ENCODE results near the gene LRRC66. TPM values are rescaled to one million over a fixed set of nuclear protein-coding genes. Genes with fewer than 3 reads are reported as not detected.
A peak's percentile ranks its signal among the peaks of the same experiment; 100 is the strongest.

The LRRC66 gene
- total RNA-seq, 4 donors from 2014 or later: 4.6 to 9.2 (median 7.1) TPM

DNA sequence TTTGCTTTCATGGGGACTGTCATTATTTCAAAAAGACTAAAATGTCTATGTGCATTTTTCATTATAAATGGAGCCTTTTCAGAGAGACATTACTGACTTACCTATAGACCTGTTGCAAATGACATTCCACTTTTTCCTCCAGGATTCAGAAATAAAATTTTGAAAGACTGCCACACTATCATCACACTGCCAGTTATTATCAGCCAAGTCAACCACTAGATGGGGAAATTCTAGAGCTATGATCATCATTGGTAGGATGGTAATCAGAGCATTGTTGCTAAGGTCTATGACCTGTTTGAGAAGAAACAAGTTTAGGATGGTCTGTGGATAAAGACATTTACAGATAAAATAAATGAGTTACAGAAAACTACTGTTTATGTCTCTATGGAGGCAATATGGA lies 22.5 kb downstream of the LRRC66 start:
- Histone ChIP-seq H3K9me3 (no peaks in the 10 kb centered on the region), H3K27me3 (no peaks in the 10 kb centered on the region), H3K36me3 (no peaks in the 10 kb centered on the region), H3K4me3 (no peak overlapping the region), H3K27ac (no peak overlapping the region), H3K4me1 (no peaks in the 10 kb centered on the region)
- in situ Hi-C loops (cut with MboI; ENCODE audit: low pct_ligation_motif_present in 1 of 4, low pct_unique_long_range_greater_than_20kb in 1 of 4, low sequenced_read_pairs in 3 of 4): no loop called here
- intact Hi-C loops (cut with DNase I; ENCODE audit: low total_unique reads): no loop called here
- TF ChIP-seq POLR2A (IDR thresholded peaks at IDR 0.05) (no peak), EP300 (IDR thresholded peaks at IDR 0.05; ENCODE audit: low read depth) (no peak), POLR2AphosphoS5 (IDR thresholded peaks at IDR 0.05) (no peak)
- TF ChIP-seq, protein P1, sequence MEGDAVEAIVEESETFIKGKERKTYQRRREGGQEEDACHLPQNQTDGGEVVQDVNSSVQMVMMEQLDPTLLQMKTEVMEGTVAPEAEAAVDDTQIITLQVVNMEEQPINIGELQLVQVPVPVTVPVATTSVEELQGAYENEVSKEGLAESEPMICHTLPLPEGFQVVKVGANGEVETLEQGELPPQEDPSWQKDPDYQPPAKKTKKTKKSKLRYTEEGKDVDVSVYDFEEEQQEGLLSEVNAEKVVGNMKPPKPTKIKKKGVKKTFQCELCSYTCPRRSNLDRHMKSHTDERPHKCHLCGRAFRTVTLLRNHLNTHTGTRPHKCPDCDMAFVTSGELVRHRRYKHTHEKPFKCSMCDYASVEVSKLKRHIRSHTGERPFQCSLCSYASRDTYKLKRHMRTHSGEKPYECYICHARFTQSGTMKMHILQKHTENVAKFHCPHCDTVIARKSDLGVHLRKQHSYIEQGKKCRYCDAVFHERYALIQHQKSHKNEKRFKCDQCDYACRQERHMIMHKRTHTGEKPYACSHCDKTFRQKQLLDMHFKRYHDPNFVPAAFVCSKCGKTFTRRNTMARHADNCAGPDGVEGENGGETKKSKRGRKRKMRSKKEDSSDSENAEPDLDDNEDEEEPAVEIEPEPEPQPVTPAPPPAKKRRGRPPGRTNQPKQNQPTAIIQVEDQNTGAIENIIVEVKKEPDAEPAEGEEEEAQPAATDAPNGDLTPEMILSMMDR (IDR thresholded peaks at IDR 0.05): no peak
- no peak for DNase-seq

DNA sequence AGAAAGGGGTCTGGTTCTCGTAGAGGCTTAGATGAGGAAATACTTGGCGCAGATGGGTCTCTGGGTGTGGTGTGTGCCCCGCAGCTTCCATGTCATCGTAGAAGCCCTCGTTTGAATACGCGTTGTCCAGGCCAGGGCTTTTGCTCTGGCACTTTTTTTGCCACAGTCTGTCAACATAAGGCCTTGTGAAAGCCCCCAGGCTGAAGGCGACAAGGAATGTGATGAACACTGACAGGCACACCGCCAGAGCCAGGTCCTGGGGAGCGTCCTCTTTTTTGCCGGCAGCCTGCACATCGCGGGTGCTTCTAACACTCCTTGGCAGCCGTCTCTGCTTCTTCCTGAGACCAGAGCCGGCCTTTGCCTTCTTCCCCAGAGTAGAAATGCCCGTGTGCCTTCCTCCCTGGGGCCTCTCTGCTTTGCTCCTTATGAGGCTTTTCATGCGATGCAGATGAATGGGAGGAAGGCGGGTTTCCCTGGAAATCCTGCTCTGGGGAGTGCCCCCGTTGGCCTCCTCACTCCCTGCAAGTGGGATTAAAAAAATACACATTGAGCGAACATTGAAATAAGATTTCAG lies 24.4 kb downstream of the LRRC66 start:
- Histone ChIP-seq H3K27me3 (no peaks in the 10 kb centered on the region), H3K27ac (no peak overlapping the region), H3K36me3 (no peaks in the 10 kb centered on the region), H3K9me3 (no peaks in the 10 kb centered on the region), H3K4me3 (no peak overlapping the region), H3K4me1 (no peaks in the 10 kb centered on the region)
- in situ Hi-C loops (cut with MboI; ENCODE audit: low pct_ligation_motif_present in 1 of 4, low pct_unique_long_range_greater_than_20kb in 1 of 4, low sequenced_read_pairs in 3 of 4): no loop called here
- WGBS, 2 donors (ENCODE audit: low coverage in 1 of 2): 73 to 81% methylated on average over 4 to 20 of the region's 20 CpGs
- TF ChIP-seq, protein P1 (IDR thresholded peaks at IDR 0.05): no peak
- TF ChIP-seq EP300 (IDR thresholded peaks at IDR 0.05; ENCODE audit: low read depth) (no peak), POLR2A (IDR thresholded peaks at IDR 0.05) (no peak), POLR2AphosphoS5 (IDR thresholded peaks at IDR 0.05) (no peak)
- intact Hi-C loops (cut with DNase I; ENCODE audit: low total_unique reads): no loop called here
- DNase-seq: no peak

DNA sequence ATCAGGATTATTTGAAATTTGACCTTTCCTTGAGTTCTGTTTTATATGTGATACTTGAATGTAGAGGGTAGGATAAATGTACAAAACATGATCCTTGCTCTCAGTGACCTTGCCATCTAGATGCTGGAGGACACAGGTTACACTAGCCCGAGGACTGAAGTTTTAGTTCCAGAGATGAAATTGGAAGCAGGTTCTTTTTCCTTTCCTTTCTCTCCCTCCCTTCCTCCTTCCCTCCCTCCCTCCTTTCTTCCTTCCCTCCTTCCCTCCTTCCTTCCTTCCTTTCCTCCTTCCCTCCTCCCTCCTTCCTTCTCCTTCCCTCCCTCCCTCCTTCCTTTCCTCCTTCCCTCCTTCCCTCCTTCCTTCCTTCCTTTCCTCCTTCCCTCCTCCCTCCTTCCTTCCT lies 54.3 kb downstream of the LRRC66 start:
- in situ Hi-C loops (cut with MboI; ENCODE audit: low pct_ligation_motif_present in 1 of 4, low pct_unique_long_range_greater_than_20kb in 1 of 4, low sequenced_read_pairs in 3 of 4): loop anchor here in 1 of 4 donors (25.0 kb wide), 1 partner anchor 96 kb away; the partner anchor contains the start of gene SPATA18
- TF ChIP-seq EP300 (IDR thresholded peaks at IDR 0.05; ENCODE audit: low read depth) (no peak), POLR2AphosphoS5 (IDR thresholded peaks at IDR 0.05) (no peak), POLR2A (IDR thresholded peaks at IDR 0.05) (no peak)
- TF ChIP-seq, protein P1 (IDR thresholded peaks at IDR 0.05): no peak
- intact Hi-C loops (cut with DNase I; ENCODE audit: low total_unique reads): no loop called here

DNA sequence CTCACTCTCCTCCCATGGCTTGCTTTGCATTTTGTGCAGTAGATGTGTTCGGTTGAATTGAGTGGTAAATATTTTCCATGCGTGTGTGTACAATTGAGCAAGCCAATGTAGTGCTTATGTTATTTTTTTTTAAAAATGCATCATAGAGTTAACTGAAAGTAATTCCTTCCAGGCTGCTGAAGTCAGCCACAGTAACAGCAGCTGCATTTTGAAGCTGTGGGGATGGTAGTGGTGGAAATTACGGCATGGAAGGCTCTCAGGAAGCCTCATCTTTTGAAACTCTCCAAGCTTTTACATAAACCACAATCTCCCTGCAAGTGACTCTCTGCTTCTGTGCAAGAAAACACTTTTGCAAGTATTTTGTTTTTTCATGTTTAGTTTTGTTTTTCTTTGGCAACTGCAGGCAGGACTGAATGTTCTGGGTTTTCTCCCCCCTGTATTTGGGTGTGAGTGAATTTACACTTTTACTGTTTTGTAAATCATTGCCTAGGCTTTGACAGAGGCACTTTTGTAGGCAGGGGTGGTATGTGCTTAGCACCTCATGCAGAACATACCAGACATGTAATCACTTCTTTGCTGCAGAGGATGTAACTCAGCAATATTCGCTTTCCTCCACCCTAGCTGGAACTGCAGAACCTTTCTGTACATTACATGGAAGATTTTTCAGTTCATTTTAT lies 56.2 kb downstream of the LRRC66 start:
- no peaks in the 10 kb centered on the region for H3K36me3 ChIP-seq
- intact Hi-C loops (cut with DNase I; ENCODE audit: low total_unique reads): no loop called here
- TF ChIP-seq EP300 (IDR thresholded peaks at IDR 0.05; ENCODE audit: low read depth) (no peak), POLR2A (IDR thresholded peaks at IDR 0.05) (no peak), POLR2AphosphoS5 (IDR thresholded peaks at IDR 0.05) (no peak)
- TF ChIP-seq, protein P1 (IDR thresholded peaks at IDR 0.05): no peak
- H3K4me1 ChIP-seq: peaks cover 0 to 4% (median 2%) of the 10 kb centered on the region in 4 donors
- H3K27ac ChIP-seq: peak overlapping the region in 1 of 4 donors; percentile 13
- H3K9me3 ChIP-seq: no peaks in the 10 kb centered on the region
- WGBS, 2 donors (ENCODE audit: low coverage in 1 of 2): 38 to 43% methylated on average over 2 to 4 of the region's 4 CpGs
- no peak overlapping the region for H3K4me3 ChIP-seq
- in situ Hi-C loops (cut with MboI; ENCODE audit: low pct_ligation_motif_present in 1 of 4, low pct_unique_long_range_greater_than_20kb in 1 of 4, low sequenced_read_pairs in 3 of 4): loop anchor here in 1 of 4 donors (25.0 kb wide), 1 partner anchor 98 kb away; the partner anchor contains the start of gene SPATA18
- no peak for DNase-seq
- H3K27me3 ChIP-seq: no peaks in the 10 kb centered on the region

More for the DNA sequence above, 54.3 kb downstream of the LRRC66 start:
- H3K27me3 ChIP-seq: no peaks in the 10 kb centered on the region
- no peaks in the 10 kb centered on the region for H3K9me3 ChIP-seq
- no peak for DNase-seq
- peaks cover 0 to 4% (median 2%) of the 10 kb centered on the region in 4 donors for H3K4me1 ChIP-seq
- WGBS, 2 donors (ENCODE audit: low coverage in 1 of 2): 75 to 87% methylated on average over 1 of the region's 1 CpG
- H3K36me3 ChIP-seq: no peaks in the 10 kb centered on the region
- H3K27ac ChIP-seq: no peak overlapping the region
- no peak overlapping the region for H3K4me3 ChIP-seq

Measured in transverse colon (tissue), 4 donors.